HL-60 (cell line): Measurements from ENCODE around the gene MAGIX.

Experiments used
- DNase-seq, 2 experiments: peaks; one replicate each; pipeline ENCODE4 v3.0.0-alpha.2; 2010 to 2020; ENCODE audit warnings: low read depth in 1 of 2, low spot score in 1 of 2
- H3K27ac ChIP-seq: fragments of 250-450 bp; sonication (Bioruptor Pico); replicated peaks from 2 replicates; pipeline ENCODE4 v1.5.1; 2020; ENCODE audit warnings: mild to moderate bottlenecking, moderate library complexity
- H3K27me3 ChIP-seq: fragments of 250-450 bp; sonication (Bioruptor Pico); 2 replicates; pipeline ENCODE4 v1.5.1; 2021; ENCODE audit warnings: mild to moderate bottlenecking, moderate library complexity; ENCODE audit not compliant: insufficient read depth, poor library complexity, severe bottlenecking
- H3K4me3 ChIP-seq: replicated peaks from 2 replicates; pipeline ENCODE4 v1.5.1; 2011; ENCODE audit warnings: mild to moderate bottlenecking, control low read depth, low read length; ENCODE audit not compliant: insufficient read depth
- CTCF ChIP-seq: IDR thresholded peaks from one replicate; pipeline ENCODE4 v1.5.1; 2011; ENCODE audit warnings: low read length, control low read depth, inconsistent platforms; ENCODE audit not compliant: insufficient read depth
- GABPA ChIP-seq: IDR thresholded peaks from 2 replicates; pipeline ENCODE4 v1.6.1; 2012; ENCODE audit warnings: low read depth
- POLR2AphosphoS5 ChIP-seq: IDR thresholded peaks from 2 replicates; pipeline ENCODE4 v1.6.1; 2012; ENCODE audit warnings: low read depth
- REST ChIP-seq: IDR thresholded peaks from 2 replicates; pipeline ENCODE4 v1.6.1; 2012; ENCODE audit warnings: low read depth; ENCODE audit not compliant: insufficient replicate concordance
- SPI1 ChIP-seq: IDR thresholded peaks from 2 replicates; pipeline ENCODE4 v1.6.1; 2012; ENCODE audit warnings: low read depth, mild to moderate bottlenecking, borderline replicate concordance

The MAGIX gene

GRCh38 chrX:49165901-49166881 lies 3.6 kb downstream of the MAGIX start:
- Histone ChIP-seq H3K27me3 (no peaks in the 10 kb centered on the region), H3K4me3 (peak overlapping the region; percentile 47), H3K27ac (peak overlapping the region; percentile 96)
- peak; percentile 89 to 91 for DNase-seq
- TF ChIP-seq REST: peak; percentile 78
- peak; percentile 64; the same call in 1 of the 2 replicates for TF ChIP-seq POLR2AphosphoS5
- no peak for TF ChIP-seq GABPA

GRCh38 chrX:49166914-49167739 lies 4.6 kb downstream of the MAGIX start:
- peak overlapping the region; percentile 96 for H3K27ac ChIP-seq
- H3K27me3 ChIP-seq: no peaks in the 10 kb centered on the region
- peak; percentile 84 to 93 for DNase-seq
- TF ChIP-seq GABPA (0 out of 2 replicates have a peak, but pooled peaks have one; percentile 6), POLR2AphosphoS5 (peak; percentile 85), CTCF (no peak), REST (no peak), SPI1 (peak; percentile 71; the same call in 1 of the 2 replicates)
- peak overlapping the region; percentile 23 for H3K4me3 ChIP-seq

GRCh38 chrX:49167740-49168108 lies 5.2 kb downstream of the MAGIX start:
- TF ChIP-seq REST: no peak
- TF ChIP-seq CTCF: no peak
- TF ChIP-seq POLR2AphosphoS5: no peak
- no peak for DNase-seq
- Histone ChIP-seq H3K4me3 (peak overlapping the region; percentile 16; the same call in 1 of the 2 replicates), H3K27me3 (no peaks in the 10 kb centered on the region), H3K27ac (peak overlapping the region; percentile 96)
